Fibroblast of lung (primary cell): ENCODE data around the gene SFXN3. TPM values are rescaled to one million over a fixed set of nuclear protein-coding genes. Genes with fewer than 3 reads are reported as not detected.

Source experiments
- DNase-seq, 2 donors: peaks; one replicate each; pipeline versions ENCODE4 v3.0.0 to v3.0.0-alpha.2; 2010; ENCODE audit warnings: low read depth in 2 of 2
- H2AFZ ChIP-seq: 2 replicates; pipeline ENCODE4 v1.5.1; 2012; ENCODE audit warnings: low read length, control low read depth, inconsistent platforms
- H3K27ac ChIP-seq: 2 replicates; pipeline ENCODE4 v1.5.1; 2011; ENCODE audit warnings: low read length, control low read depth; ENCODE audit not compliant: insufficient read depth
- H3K27me3 ChIP-seq: 2 replicates; pipeline ENCODE4 v1.5.1; 2011; ENCODE audit warnings: mild to moderate bottlenecking, low read length; ENCODE audit not compliant: control insufficient read depth, insufficient read depth
- H3K36me3 ChIP-seq: 2 replicates; pipeline ENCODE4 v1.5.1; 2011; ENCODE audit warnings: low read length; ENCODE audit not compliant: control insufficient read depth, insufficient read depth
- H3K4me1 ChIP-seq: 2 replicates; pipeline ENCODE4 v1.5.1; 2011; ENCODE audit warnings: low read length; ENCODE audit not compliant: control insufficient read depth, insufficient read depth; ENCODE audit errors: extremely low read depth
- H3K4me2 ChIP-seq: 2 replicates; pipeline ENCODE4 v1.5.1; 2011; ENCODE audit warnings: low read length, control low read depth; ENCODE audit not compliant: insufficient read depth; ENCODE audit errors: extremely low read depth
- H3K4me3 ChIP-seq, 4 experiments: fragments of 200-600 bp in 1 of 4; sonication (generic) in 1 of 4; replicated peaks in 1 of 4; 2 replicates each; pipeline ENCODE4 v1.5.1; 2011 to 2016; ENCODE audit warnings: low read length in 4 of 4, low read depth in 3 of 4, mild to moderate bottlenecking in 3 of 4, control low read depth in 2 of 4, inconsistent platforms in 1 of 4, mixed read lengths in 1 of 4; ENCODE audit not compliant: insufficient read depth in 1 of 4; ENCODE audit errors: control extremely low read depth in 1 of 4
- H3K79me2 ChIP-seq: 2 replicates; pipeline ENCODE4 v1.5.1; 2012; ENCODE audit warnings: mild to moderate bottlenecking, low read length, inconsistent platforms; ENCODE audit not compliant: control insufficient read depth, insufficient read depth
- H3K9ac ChIP-seq: 2 replicates; pipeline ENCODE4 v1.5.1; 2011; ENCODE audit warnings: mild to moderate bottlenecking, low read length, control low read depth; ENCODE audit not compliant: insufficient read depth
- H3K9me3 ChIP-seq: 2 replicates; pipeline ENCODE4 v1.5.1; 2012; ENCODE audit warnings: low read depth, low read length; ENCODE audit not compliant: control insufficient read depth, insufficient read depth
- H4K20me1 ChIP-seq: 2 replicates; pipeline ENCODE4 v1.5.1; 2011; ENCODE audit warnings: low read length; ENCODE audit not compliant: control insufficient read depth, insufficient read depth; ENCODE audit errors: extremely low read depth
- CTCF ChIP-seq, 2 donors: IDR thresholded peaks in 1 of 2; conservative IDR thresholded peaks in 1 of 2; 1 replicate in 1 of 2; 2 replicates in 1 of 2; pipeline ENCODE4 v1.5.1; 2011 to 2012; ENCODE audit warnings: low read length in 2 of 2, control low read depth in 1 of 2, inconsistent platforms in 1 of 2, low read depth in 1 of 2, mild to moderate bottlenecking in 1 of 2
- EZH2 ChIP-seq: IDR thresholded peaks from 2 replicates; pipeline ENCODE4 v1.5.1; 2012; ENCODE audit warnings: low read length, control low read depth, mild to moderate bottlenecking; ENCODE audit errors: missing control alignments
- polyA plus RNA-seq, 2 donors: library from polyadenylated mRNA; depleted of rRNA in 1 of 2; stranded (reverse) in 1 of 2; unstranded in 1 of 2; fragments of >200 nt; gene quantifications; 2 replicates each; pipeline ENCODE4 v1.2.1, GENCODE V29; 2011 to 2012; ENCODE audit warnings: missing spikeins in 1 of 2
- total RNA-seq: library from RNA; depleted of rRNA; stranded (reverse); fragments of >200 nt; gene quantifications from 2 replicates; pipeline ENCODE4 v1.2.1, GENCODE V29; 2014

Gene SFXN3
- total and polyA plus RNA-seq, 2 donors (not counting 1 experiment from before 2014, with no cell fraction given): 55.0 to 79.3 TPM

DNA sequence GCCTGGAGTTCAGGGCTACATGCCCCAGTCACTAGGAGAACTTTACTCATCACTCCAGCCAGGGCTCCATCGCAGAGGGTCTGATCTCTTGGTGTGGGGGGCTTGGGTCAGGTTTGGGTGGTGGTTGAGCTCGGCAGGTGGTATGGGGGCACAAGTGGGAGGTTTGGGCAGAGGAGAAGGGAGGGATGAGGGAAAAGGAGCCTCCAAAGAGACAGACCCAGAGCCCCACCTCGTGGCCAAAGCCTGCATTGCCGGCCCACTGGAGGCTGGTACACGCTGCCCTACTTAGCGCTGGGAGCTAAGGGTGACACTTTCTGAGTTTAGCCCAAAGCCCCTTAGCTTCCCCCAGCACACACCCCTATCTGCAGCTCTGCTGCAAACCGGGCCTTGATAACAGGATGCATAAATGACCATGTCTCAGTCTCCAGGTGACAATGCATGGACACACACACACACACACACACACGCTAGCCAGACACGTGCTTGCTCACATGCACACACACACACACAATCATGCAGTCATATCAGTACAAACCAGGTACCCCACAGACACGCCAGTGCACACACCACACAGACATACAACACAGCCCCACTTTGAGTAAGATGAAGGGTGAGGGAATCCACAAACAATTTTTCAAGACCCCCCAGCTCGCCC, 16.7 kb upstream of the SFXN3 start:
- no peaks in the 10 kb centered on the region for H3K79me2 ChIP-seq
- H4K20me1 ChIP-seq: no peaks in the 10 kb centered on the region
- peak; percentile 93 to 97 for TF ChIP-seq CTCF (conservative IDR thresholded peaks at IDR 0.05 in 1 of 2, IDR thresholded peaks at IDR 0.05 in 1 of 2; ENCODE audit: low read depth in 1 of 2, low read length in 2 of 2)
- TF ChIP-seq EZH2: no peak
- H2AFZ ChIP-seq: no peak overlapping the region
- H3K27ac ChIP-seq: no peak overlapping the region
- no peaks in the 10 kb centered on the region for H3K27me3 ChIP-seq
- no peaks in the 10 kb centered on the region for H3K36me3 ChIP-seq
- no peak overlapping the region for H3K4me2 ChIP-seq
- no peak overlapping the region for H3K9ac ChIP-seq
- no peak overlapping the region for H3K4me3 ChIP-seq
- no peaks in the 10 kb centered on the region for H3K9me3 ChIP-seq
- peak; percentile 48 to 67 for DNase-seq
- peaks cover 26% of the 10 kb centered on the region for H3K4me1 ChIP-seq

- no peak overlapping the region for H2AFZ ChIP-seq
- no peaks in the 10 kb centered on the region for H4K20me1 ChIP-seq
- H3K4me2 ChIP-seq: no peak overlapping the region
- TF ChIP-seq CTCF (conservative IDR thresholded peaks at IDR 0.05 in 1 of 2, IDR thresholded peaks at IDR 0.05 in 1 of 2; ENCODE audit: low read depth in 1 of 2, low read length in 2 of 2) (no peak), EZH2 (no peak)
- H3K79me2 ChIP-seq: no peaks in the 10 kb centered on the region
- H3K36me3 ChIP-seq: no peaks in the 10 kb centered on the region
- H3K9ac ChIP-seq: no peak overlapping the region
- DNase-seq: peak; percentile 90 to 95
- H3K27me3 ChIP-seq: no peaks in the 10 kb centered on the region
- peak overlapping the region; percentile 35 for H3K27ac ChIP-seq
- H3K4me3 ChIP-seq: no peak overlapping the region
- no peaks in the 10 kb centered on the region for H3K9me3 ChIP-seq
- peaks cover 26% of the 10 kb centered on the region for H3K4me1 ChIP-seq
Observed at GRCh38 chr10:101014966-101015581, 16.0 kb upstream of the SFXN3 start.

- Histone ChIP-seq H3K9ac (no peak overlapping the region), H2AFZ (no peak overlapping the region)
Observed at GRCh38 chr10:101015582-101015973, 15.5 kb upstream of the SFXN3 start.

More at GRCh38 chr10:101015582-101015973, 15.5 kb upstream of the SFXN3 start:
- H3K27me3 ChIP-seq: no peaks in the 10 kb centered on the region
- peaks cover 26% of the 10 kb centered on the region for H3K4me1 ChIP-seq
- H3K4me3 ChIP-seq: no peak overlapping the region
- DNase-seq: no peak
- no peaks in the 10 kb centered on the region for H3K9me3 ChIP-seq
- no peaks in the 10 kb centered on the region for H3K79me2 ChIP-seq
- peak overlapping the region; percentile 32 for H3K27ac ChIP-seq
- no peaks in the 10 kb centered on the region for H4K20me1 ChIP-seq
- no peaks in the 10 kb centered on the region for H3K36me3 ChIP-seq
- no peak for TF ChIP-seq EZH2
- H3K4me2 ChIP-seq: no peak overlapping the region
